SJCRH30 (cell line): ENCODE measurements around the gene CEP192. TPM values are rescaled to one million over a fixed set of nuclear protein-coding genes. Genes with fewer than 3 reads are reported as not detected.
"Not testable (repeated sequence)": the region's sequence is repeated elsewhere in the genome, so short reads cannot be mapped to it uniquely, and the experiment has no call there.

Experiments used
- DNase-seq, 2 experiments: peaks; one replicate each; pipeline ENCODE4 v3.0.0-alpha.2; 2015 to 2020
- H3K27ac ChIP-seq: fragments of 250-450 bp; sonication (Bioruptor Pico); 2 replicates; pipeline ENCODE4 v1.5.1; 2020; ENCODE audit warnings: mild to moderate bottlenecking, moderate library complexity
- H3K27me3 ChIP-seq: fragments of 250-450 bp; sonication (Bioruptor Pico); 2 replicates; pipeline ENCODE4 v1.5.1; 2020; ENCODE audit warnings: mild to moderate bottlenecking, moderate library complexity
- H3K36me3 ChIP-seq: fragments of 250-450 bp; sonication (Bioruptor Pico); 2 replicates; pipeline ENCODE4 v1.5.1; 2020; ENCODE audit warnings: mild to moderate bottlenecking, moderate library complexity
- H3K4me1 ChIP-seq: fragments of 250-450 bp; sonication (Bioruptor Pico); 2 replicates; pipeline ENCODE4 v1.5.1; 2020; ENCODE audit warnings: mild to moderate bottlenecking, moderate library complexity
- H3K4me3 ChIP-seq: fragments of 250-450 bp; sonication (Bioruptor Pico); 2 replicates; pipeline ENCODE4 v1.5.1; 2020; ENCODE audit warnings: mild to moderate bottlenecking, moderate library complexity
- H3K9me3 ChIP-seq: fragments of 250-450 bp; sonication (Bioruptor Pico); replicated peaks from 2 replicates; pipeline ENCODE4 v1.5.1; 2020; ENCODE audit warnings: mild to moderate bottlenecking, moderate library complexity
- total RNA-seq: library from RNA; depleted of rRNA; stranded (reverse); fragments of >200 nt; shearing (Covaris generic); gene quantifications from 2 replicates; pipeline ENCODE4 v1.2.3, GENCODE V29; 2014

CEP192 gene
- total RNA-seq, 1 experiment from 2014 or later = 28.4 TPM

- H3K27me3 ChIP-seq = no peaks in the 10 kb centered on the region
- peaks cover 6% of the 10 kb centered on the region; the same call in 1 of the 2 replicates for H3K36me3 ChIP-seq
- H3K4me1 ChIP-seq = no peaks in the 10 kb centered on the region
- H3K27ac ChIP-seq = no peak overlapping the region
- no peak for DNase-seq
- H3K4me3 ChIP-seq = no peak overlapping the region
- H3K9me3 ChIP-seq = no peaks in the 10 kb centered on the region
Observed at GRCh38 chr18:13036622-13037320, 45.6 kb downstream of the CEP192 start.

- no peak for DNase-seq
- no peak overlapping the region for H3K27ac ChIP-seq
- no peak overlapping the region for H3K4me3 ChIP-seq
- peaks cover 12% of the 10 kb centered on the region; the same call in 1 of the 2 replicates for H3K36me3 ChIP-seq
- no peaks in the 10 kb centered on the region for H3K9me3 ChIP-seq
- H3K4me1 ChIP-seq = no peaks in the 10 kb centered on the region
- H3K27me3 ChIP-seq = no peaks in the 10 kb centered on the region
Observed at GRCh38 chr18:13039806-13040205, 48.6 kb downstream of the CEP192 start.

- Histone ChIP-seq H3K27me3 (no peaks in the 10 kb centered on the region), H3K4me1 (no peaks in the 10 kb centered on the region), H3K36me3 (peaks cover 11% of the 10 kb centered on the region; the same call in 1 of the 2 replicates), H3K27ac (no peak overlapping the region), H3K9me3 (no peaks in the 10 kb centered on the region), H3K4me3 (no peak overlapping the region)
- DNase-seq = no peak
Observed at GRCh38 chr18:13043066-13043465, 51.9 kb downstream of the CEP192 start.

GRCh38 chr18:13048061-13048595, 57.0 kb downstream of the CEP192 start:
- H3K27ac ChIP-seq = no peak overlapping the region
- no peak overlapping the region for H3K4me3 ChIP-seq
- peaks cover 14% of the 10 kb centered on the region for H3K36me3 ChIP-seq
- H3K4me1 ChIP-seq = no peaks in the 10 kb centered on the region
- H3K27me3 ChIP-seq = no peaks in the 10 kb centered on the region
- no peak for DNase-seq
- H3K9me3 ChIP-seq = no peaks in the 10 kb centered on the region

- Histone ChIP-seq H3K4me1 (no peaks in the 10 kb centered on the region), H3K9me3 (no peaks in the 10 kb centered on the region), H3K36me3 (peaks cover 14% of the 10 kb centered on the region), H3K4me3 (no peak overlapping the region), H3K27me3 (no peaks in the 10 kb centered on the region), H3K27ac (no peak overlapping the region)
- DNase-seq = no peak
Observed at GRCh38 chr18:13051159-13051558, 60.0 kb downstream of the CEP192 start.

- H3K4me1 ChIP-seq = no peaks in the 10 kb centered on the region
- peaks cover 17% of the 10 kb centered on the region for H3K36me3 ChIP-seq
- no peak overlapping the region for H3K27ac ChIP-seq
- H3K4me3 ChIP-seq = no peak overlapping the region
- no peaks in the 10 kb centered on the region for H3K9me3 ChIP-seq
- no peaks in the 10 kb centered on the region for H3K27me3 ChIP-seq
- no peak for DNase-seq
Observed at GRCh38 chr18:13051950-13052349, 60.8 kb downstream of the CEP192 start.

GRCh38 chr18:13054336-13054735, 63.2 kb downstream of the CEP192 start:
- no peaks in the 10 kb centered on the region for H3K27me3 ChIP-seq
- DNase-seq = no peak
- no peak overlapping the region for H3K27ac ChIP-seq
- H3K4me3 ChIP-seq = no peak overlapping the region
- no peaks in the 10 kb centered on the region for H3K4me1 ChIP-seq
- H3K36me3 ChIP-seq = peaks cover 9% of the 10 kb centered on the region; the same call in 1 of the 2 replicates
- no peaks in the 10 kb centered on the region for H3K9me3 ChIP-seq

- Histone ChIP-seq H3K9me3 (no peaks in the 10 kb centered on the region), H3K27me3 (no peaks in the 10 kb centered on the region), H3K36me3 (peaks cover 8% of the 10 kb centered on the region; the same call in 1 of the 2 replicates), H3K4me1 (no peaks in the 10 kb centered on the region), H3K27ac (no peak overlapping the region), H3K4me3 (no peak overlapping the region)
- DNase-seq = no peak
Observed at GRCh38 chr18:13061630-13062189, 70.5 kb downstream of the CEP192 start.

GRCh38 chr18:13067124-13067523, 76.0 kb downstream of the CEP192 start:
- Histone ChIP-seq H3K36me3 (peaks cover 16% of the 10 kb centered on the region; the same call in 1 of the 2 replicates), H3K27me3 (no peaks in the 10 kb centered on the region), H3K4me1 (no peaks in the 10 kb centered on the region), H3K27ac (no peak overlapping the region), H3K9me3 (no peaks in the 10 kb centered on the region), H3K4me3 (no peak overlapping the region)
- no peak for DNase-seq

GRCh38 chr18:13067966-13068365, 76.8 kb downstream of the CEP192 start:
- peaks cover 16% of the 10 kb centered on the region; the same call in 1 of the 2 replicates for H3K36me3 ChIP-seq
- H3K27ac ChIP-seq = no peak overlapping the region
- no peaks in the 10 kb centered on the region for H3K27me3 ChIP-seq
- no peak for DNase-seq
- no peaks in the 10 kb centered on the region for H3K4me1 ChIP-seq
- H3K4me3 ChIP-seq = no peak overlapping the region
- H3K9me3 ChIP-seq = no peaks in the 10 kb centered on the region

GRCh38 chr18:13070460-13070859, 79.3 kb downstream of the CEP192 start:
- H3K9me3 ChIP-seq = no peaks in the 10 kb centered on the region
- no peak overlapping the region for H3K4me3 ChIP-seq
- H3K27ac ChIP-seq = no peak overlapping the region
- no peaks in the 10 kb centered on the region for H3K27me3 ChIP-seq
- H3K4me1 ChIP-seq = no peaks in the 10 kb centered on the region
- DNase-seq = no peak
- peaks cover 17% of the 10 kb centered on the region for H3K36me3 ChIP-seq

GRCh38 chr18:13076886-13077285, 85.7 kb downstream of the CEP192 start:
- Histone ChIP-seq H3K9me3 (no peaks in the 10 kb centered on the region), H3K27ac (no peak overlapping the region), H3K36me3 (peaks cover 12% of the 10 kb centered on the region), H3K27me3 (no peaks in the 10 kb centered on the region), H3K4me3 (no peak overlapping the region), H3K4me1 (no peaks in the 10 kb centered on the region)
- DNase-seq = no peak

- Histone ChIP-seq H3K4me3 (no peak overlapping the region), H3K9me3 (no peaks in the 10 kb centered on the region), H3K4me1 (no peaks in the 10 kb centered on the region), H3K27me3 (no peaks in the 10 kb centered on the region), H3K36me3 (peaks cover 12% of the 10 kb centered on the region), H3K27ac (no peak overlapping the region)
- DNase-seq = no peak
Observed at GRCh38 chr18:13077473-13077872, 86.3 kb downstream of the CEP192 start.

GRCh38 chr18:13078065-13078464, 86.9 kb downstream of the CEP192 start:
- not testable (repeated sequence) for H3K4me3 ChIP-seq, H3K27ac ChIP-seq, H3K4me1 ChIP-seq, DNase-seq, H3K9me3 ChIP-seq, H3K27me3 ChIP-seq
- peaks cover 10% of the 10 kb centered on the region for H3K36me3 ChIP-seq

GRCh38 chr18:13086906-13087305, 95.7 kb downstream of the CEP192 start:
- H3K36me3 ChIP-seq = 0 out of 2 replicates have a peak, but pooled peaks cover 3% of the 10 kb centered on the region
- H3K27me3 ChIP-seq = no peaks in the 10 kb centered on the region
- no peak overlapping the region for H3K27ac ChIP-seq
- DNase-seq = no peak
- H3K9me3 ChIP-seq = no peaks in the 10 kb centered on the region
- H3K4me1 ChIP-seq = no peaks in the 10 kb centered on the region
- H3K4me3 ChIP-seq = no peak overlapping the region
